Tibial nerve (tissue), 4 donors: ENCODE results near the gene TIMM22.

Experiments
- CTCF ChIP-seq, 5 experiments: fragments of 200-600 bp in 3 of 5; fragments of 450-650 bp in 2 of 5; sonication (generic) in 3 of 5; IDR thresholded peaks; one replicate each; pipeline ENCODE4 v1.5.1; 2016 to 2019; ENCODE audit warnings: antibody characterized with exemption in 5 of 5, mild to moderate bottlenecking in 3 of 5, moderate library complexity in 2 of 5
- EP300 ChIP-seq, 2 donors: sonication (generic); formaldehyde crosslinking; IDR thresholded peaks; one replicate each; pipeline ENCODE4 v1.6.1; 2017; ENCODE audit warnings: antibody characterized with exemption in 2 of 2, mild to moderate bottlenecking in 1 of 2
- POLR2A ChIP-seq, 2 donors: fragments of 450-650 bp; IDR thresholded peaks; one replicate each; pipeline ENCODE4 v1.6.1; 2017; ENCODE audit warnings: antibody characterized with exemption in 2 of 2, mild to moderate bottlenecking in 2 of 2, moderate library complexity in 2 of 2

DNA sequence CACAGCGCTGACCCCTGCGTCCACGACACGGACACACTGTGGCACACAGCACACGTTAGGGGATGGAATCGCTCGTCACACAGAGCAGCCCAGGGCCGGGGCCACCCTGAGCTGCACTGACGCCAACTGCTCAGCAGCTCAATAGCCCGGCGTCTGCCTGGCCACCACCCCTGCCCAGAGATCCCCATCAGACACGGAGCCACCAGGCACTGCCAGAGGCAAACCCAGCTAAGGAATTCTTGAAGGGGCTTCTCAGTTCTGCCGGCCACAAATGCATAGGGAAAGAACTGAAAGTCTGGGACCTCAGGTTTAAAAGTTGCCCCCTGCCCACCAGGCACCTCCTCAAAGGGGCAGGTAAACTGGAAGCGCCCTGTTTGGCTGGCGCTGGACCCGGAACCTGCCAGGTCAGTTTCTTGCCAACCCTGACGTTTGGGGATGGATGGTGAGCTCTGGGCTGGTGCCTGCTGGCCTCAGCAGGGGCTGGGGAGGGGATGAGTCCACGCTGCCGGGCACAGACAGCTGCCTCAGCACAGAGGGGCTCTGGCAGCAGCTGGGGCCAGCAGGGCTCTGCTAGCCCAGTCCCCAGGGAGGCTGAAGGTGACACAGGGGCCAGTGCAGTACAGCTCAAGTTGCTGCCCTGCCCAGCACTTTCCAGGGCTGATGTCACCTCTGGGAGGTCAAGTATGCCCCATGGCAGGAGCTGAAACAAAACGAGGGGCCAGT is 33.2 kb downstream of the TIMM22 start:
- TF ChIP-seq CTCF (IDR thresholded peaks at IDR 0.05), result no peak
- TF ChIP-seq EP300 (IDR thresholded peaks at IDR 0.05), result no peak
- TF ChIP-seq POLR2A (IDR thresholded peaks at IDR 0.05), result no peak
